Uterus (tissue), 2 donors: Measurements from ENCODE around the gene CDX1.
A peak's percentile ranks its signal among the peaks of the same experiment; 100 is the strongest.

Experiments
- CTCF ChIP-seq, 4 experiments: fragments of 200-600 bp in 2 of 4; fragments of 450-650 bp in 2 of 4; sonication (generic) in 2 of 4; IDR thresholded peaks; one replicate each; pipeline ENCODE4 v1.5.1; 2016 to 2019; ENCODE audit warnings: antibody characterized with exemption in 4 of 4, mild to moderate bottlenecking in 2 of 4, moderate library complexity in 1 of 4
- POLR2A ChIP-seq, 2 donors: fragments of 450-650 bp; IDR thresholded peaks; one replicate each; pipeline ENCODE4 v1.6.1; 2016; ENCODE audit warnings: antibody characterized with exemption in 2 of 2, mild to moderate bottlenecking in 1 of 2, moderate library complexity in 1 of 2

DNA sequence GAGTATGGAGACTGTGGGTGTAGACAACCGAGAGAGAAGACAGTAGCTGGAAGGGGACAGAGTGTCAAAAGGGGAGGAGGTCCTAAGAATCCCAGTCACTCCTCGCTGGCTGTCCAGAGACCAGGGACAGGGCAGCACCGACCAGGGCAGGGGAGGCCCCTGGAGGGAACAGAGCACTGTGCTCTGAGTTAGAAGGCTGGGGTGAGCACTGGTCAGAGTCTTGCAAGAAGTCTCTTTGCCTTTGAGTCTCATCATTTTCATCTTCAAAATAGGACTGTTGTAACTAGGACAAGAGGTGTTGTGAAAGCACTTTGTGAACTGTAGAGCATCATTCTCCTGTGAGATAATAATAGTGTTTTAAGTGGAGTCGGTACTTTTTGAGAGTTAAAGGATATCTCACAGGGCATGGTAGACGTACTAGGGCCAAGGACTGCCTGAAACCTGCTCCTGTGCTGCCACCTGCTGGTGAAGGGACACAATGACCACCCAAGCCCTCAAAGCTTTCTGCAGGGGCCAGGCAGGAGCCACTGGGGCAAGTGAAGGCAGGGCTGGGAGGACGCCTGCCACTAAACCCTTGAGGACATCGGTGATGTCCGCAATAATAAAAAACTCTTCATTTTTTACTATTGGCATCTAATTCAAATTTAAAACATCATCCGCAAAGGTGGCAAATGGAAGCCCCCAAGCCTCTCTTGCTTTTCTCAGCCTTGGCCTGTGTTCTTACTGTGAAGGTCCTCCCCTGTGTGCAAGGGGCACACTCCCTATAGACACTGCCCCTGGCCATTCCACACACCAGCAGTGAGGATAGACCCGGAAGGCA, 51.5 kb downstream of the CDX1 start:
- TF ChIP-seq CTCF (IDR thresholded peaks at IDR 0.05) (peak; percentile 91 to 97 (median 95)), POLR2A (IDR thresholded peaks at IDR 0.05) (no peak)
